Measurements from ENCODE around the gene DIO3. TPM values are rescaled to one million over a fixed set of nuclear protein-coding genes. Genes with fewer than 3 reads are reported as not detected.

Gene DIO3
- total and polyA plus RNA-seq, 2 experiments from 2014 or later: 18.4 to 51.1 TPM

- H3K36me3 ChIP-seq (replicated peaks; ENCODE audit: insufficient read depth, low read depth): no peaks in the 10 kb centered on the region
- H2AFZ ChIP-seq: no peak overlapping the region
- H3K27ac ChIP-seq: no peak overlapping the region
- H3K9me2 ChIP-seq (replicated peaks; ENCODE audit: insufficient read depth): no peaks in the 10 kb centered on the region
- H3K79me2 ChIP-seq: peaks cover 22% of the 10 kb centered on the region
- no peak for TF ChIP-seq EZH2phosphoT487 (IDR thresholded peaks at IDR 0.05; ENCODE audit: low read depth, severe bottlenecking, unreplicated experiment)
- TF ChIP-seq CTCF (IDR thresholded peaks at IDR 0.05; ENCODE audit: poor library complexity): no peak
- TF ChIP-seq EZH2 (IDR thresholded peaks at IDR 0.05; ENCODE audit: borderline replicate concordance): no peak
- H3K4me1 ChIP-seq (ENCODE audit: insufficient read depth): peaks cover 23% of the 10 kb centered on the region
- DNase-seq (ENCODE audit: low spot score): no peak
- H4K20me1 ChIP-seq (ENCODE audit: insufficient read depth, poor library complexity, severe bottlenecking): no peaks in the 10 kb centered on the region
- H3K9me3 ChIP-seq (ENCODE audit: low read depth): no peaks in the 10 kb centered on the region
- 91% methylated on average over 51 of the region's 51 CpGs for WGBS (ENCODE audit: low lambda C conversion rate, missing lambda C conversion rate)
- peak overlapping the region; percentile 93 for H3K4me2 ChIP-seq
- H3K27me3 ChIP-seq: peaks cover 59% of the 10 kb centered on the region
- no peak overlapping the region for H3K4me3 ChIP-seq
Observed at GRCh38 chr14:101561897-101562490, 699 bp downstream of the DIO3 start.

DNA sequence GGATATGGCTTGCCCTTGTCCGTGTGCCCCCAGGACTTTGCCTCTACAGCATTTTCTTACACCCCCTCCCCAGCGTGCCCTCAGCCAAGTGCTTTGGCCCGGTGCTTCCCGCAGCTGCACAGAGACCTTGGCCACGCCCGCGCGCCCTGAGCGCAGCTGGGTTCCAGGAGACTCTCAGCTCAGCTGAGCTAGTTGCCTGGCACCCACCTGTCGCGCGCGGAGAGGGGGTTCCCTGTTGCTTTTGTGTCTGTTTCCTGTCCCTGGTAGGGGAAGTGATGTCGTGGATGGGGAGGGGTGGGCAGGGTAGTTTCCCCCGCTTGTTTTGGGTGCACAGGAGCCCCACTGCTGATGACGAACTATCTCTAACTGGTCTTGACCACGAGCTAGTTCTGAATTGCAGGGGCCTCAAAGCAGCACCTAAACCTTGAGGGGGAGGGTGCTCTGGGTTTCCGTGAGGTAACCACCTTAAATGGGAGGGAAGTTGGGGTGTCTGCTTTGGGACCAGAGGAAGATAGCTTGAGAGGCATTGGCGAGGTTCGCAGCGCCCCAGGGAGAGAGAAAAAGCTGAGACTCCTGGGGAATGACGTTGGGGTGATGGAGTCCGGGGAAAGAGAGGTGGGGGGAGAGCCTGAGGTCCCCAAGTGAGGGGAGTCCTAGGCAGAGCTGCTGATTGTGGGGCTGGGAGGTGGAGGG, 1.5 kb downstream of the DIO3 start:
- Histone ChIP-seq H3K27me3 (peaks cover 63% of the 10 kb centered on the region), H3K79me2 (peaks cover 22% of the 10 kb centered on the region), H2AFZ (no peak overlapping the region), H3K9me2 (replicated peaks; ENCODE audit: insufficient read depth) (no peaks in the 10 kb centered on the region), H3K4me2 (peak overlapping the region; percentile 93), H3K36me3 (replicated peaks; ENCODE audit: insufficient read depth, low read depth) (no peaks in the 10 kb centered on the region), H3K4me3 (no peak overlapping the region), H3K4me1 (ENCODE audit: insufficient read depth) (peaks cover 23% of the 10 kb centered on the region), H4K20me1 (ENCODE audit: insufficient read depth, poor library complexity, severe bottlenecking) (no peaks in the 10 kb centered on the region), H3K27ac (no peak overlapping the region), H3K9me3 (ENCODE audit: low read depth) (no peaks in the 10 kb centered on the region)
- WGBS (ENCODE audit: low lambda C conversion rate, missing lambda C conversion rate): 28% methylated on average over 23 of the region's 23 CpGs
- no peak for DNase-seq (ENCODE audit: low spot score)
- TF ChIP-seq EZH2phosphoT487 (IDR thresholded peaks at IDR 0.05; ENCODE audit: low read depth, severe bottlenecking, unreplicated experiment) (no peak), CTCF (IDR thresholded peaks at IDR 0.05; ENCODE audit: poor library complexity) (no peak), EZH2 (IDR thresholded peaks at IDR 0.05; ENCODE audit: borderline replicate concordance) (no peak)

- no peak for DNase-seq (ENCODE audit: low spot score)
- Histone ChIP-seq H3K4me1 (ENCODE audit: insufficient read depth) (peaks cover 18% of the 10 kb centered on the region), H3K27me3 (peaks cover 63% of the 10 kb centered on the region), H2AFZ (no peak overlapping the region), H4K20me1 (ENCODE audit: insufficient read depth, poor library complexity, severe bottlenecking) (no peaks in the 10 kb centered on the region), H3K27ac (no peak overlapping the region), H3K4me2 (peak overlapping the region; percentile 93), H3K79me2 (peaks cover 19% of the 10 kb centered on the region), H3K9me2 (replicated peaks; ENCODE audit: insufficient read depth) (no peaks in the 10 kb centered on the region), H3K4me3 (no peak overlapping the region), H3K36me3 (replicated peaks; ENCODE audit: insufficient read depth, low read depth) (no peaks in the 10 kb centered on the region), H3K9me3 (ENCODE audit: low read depth) (no peaks in the 10 kb centered on the region)
- WGBS (ENCODE audit: low lambda C conversion rate, missing lambda C conversion rate): 3% methylated on average over 13 of the region's 13 CpGs
- TF ChIP-seq EZH2phosphoT487 (IDR thresholded peaks at IDR 0.05; ENCODE audit: low read depth, severe bottlenecking, unreplicated experiment) (no peak), CTCF (IDR thresholded peaks at IDR 0.05; ENCODE audit: poor library complexity) (no peak), EZH2 (IDR thresholded peaks at IDR 0.05; ENCODE audit: borderline replicate concordance) (no peak)
Observed at GRCh38 chr14:101563352-101563653, 2.0 kb downstream of the DIO3 start.
